ENCODE data around the gene DCTN4. TPM values are rescaled to one million over a fixed set of nuclear protein-coding genes. Genes with fewer than 3 reads are reported as not detected.

The DCTN4 gene
- polyA plus RNA-seq, 2 of the 4 experiments (the other 2 are of a cell fraction): 18.7 to 38.4 TPM

DNA sequence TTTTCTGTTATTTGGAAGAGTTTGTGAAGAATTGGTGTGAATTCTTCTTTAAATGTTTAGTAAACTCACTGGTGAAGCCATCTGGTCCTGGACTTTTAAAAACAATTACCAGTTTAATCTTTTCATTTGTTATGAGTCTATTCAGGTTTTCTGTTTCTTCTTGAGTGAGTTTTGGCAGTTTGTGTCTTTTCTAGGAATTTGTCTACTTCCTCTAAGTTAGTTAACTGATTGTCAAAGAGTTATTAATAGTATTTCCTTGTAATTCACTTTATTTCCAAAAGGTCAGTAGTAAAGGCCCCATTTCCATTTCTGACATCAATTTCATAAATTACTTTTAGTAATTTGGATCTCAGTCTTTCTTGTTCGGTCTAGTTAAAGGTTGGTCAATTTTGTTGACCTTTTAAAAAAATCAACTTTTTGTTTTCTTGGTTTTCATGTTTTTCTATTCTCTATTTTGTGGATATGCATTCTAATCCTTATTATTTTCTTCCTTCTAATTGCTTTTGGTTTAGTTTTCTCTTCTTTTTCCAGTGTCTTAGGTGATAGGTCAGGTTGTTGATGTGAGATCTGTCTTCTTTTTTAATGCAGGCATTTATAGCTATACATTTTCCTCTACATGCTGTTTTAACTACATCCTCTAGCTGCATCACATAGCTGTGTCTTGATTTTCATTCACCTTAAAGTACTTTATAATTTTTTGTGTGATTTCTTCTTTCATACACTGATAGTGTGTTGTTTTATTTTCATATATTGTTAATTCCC lies 12.4 kb upstream of the DCTN4 start:
- 34% methylated on average over 1 of the region's 1 CpG for WGBS (ENCODE audit: missing lambda C conversion rate)
- CTCF ChIA-PET: no interaction called here

GRCh38 chr5:150766251-150766650 lies 7.4 kb upstream of the DCTN4 start:
- DNase-seq (ENCODE audit: low read depth in 1 of 2, low spot score in 1 of 2) (no peak), FAIRE-seq (no peak), ATAC-seq (no peak)
- peaks cover 8% of the 10 kb centered on the region; the same call in 1 of the 3 replicates for H3K9me3 ChIP-seq
- H3K4me2 ChIP-seq: no peak overlapping the region
- no peaks in the 10 kb centered on the region for H3K4me1 ChIP-seq
- no peak overlapping the region for H3K27ac ChIP-seq
- 41% methylated on average over 2 of the region's 2 CpGs for WGBS (ENCODE audit: missing lambda C conversion rate)
- H3K4me3 ChIP-seq: no peak overlapping the region
- no peak for TF ChIP-seq HMGXB4 (CRISPR knock-in tag; IDR thresholded peaks at IDR 0.05; ENCODE audit: borderline replicate concordance)
- TF ChIP-seq EHMT2 (IDR thresholded peaks at IDR 0.05; ENCODE audit: low read depth): no peak
- CTCF ChIA-PET: interaction anchor here (1.0 to 1.7 kb wide), 3 partner anchors 11 to 282 kb away, joined by 3 to 7 read pairs (median 3); partner anchors contain the start of gene SMIM3
- POLR2A ChIA-PET: no interaction called here

More for the DNA sequence above, 12.4 kb upstream of the DCTN4 start:
- no peaks in the 10 kb centered on the region for H3K9me3 ChIP-seq
- no peak for FAIRE-seq
- H3K27ac ChIP-seq: no peak overlapping the region
- POLR2A ChIA-PET: no interaction called here
- no peak overlapping the region for H3K4me3 ChIP-seq
- DNase-seq (ENCODE audit: low read depth in 1 of 2, low spot score in 1 of 2): no peak
- no peak overlapping the region for H3K4me2 ChIP-seq
- TF ChIP-seq, protein P1, sequence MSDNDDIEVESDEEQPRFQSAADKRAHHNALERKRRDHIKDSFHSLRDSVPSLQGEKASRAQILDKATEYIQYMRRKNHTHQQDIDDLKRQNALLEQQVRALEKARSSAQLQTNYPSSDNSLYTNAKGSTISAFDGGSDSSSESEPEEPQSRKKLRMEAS (IDR thresholded peaks at IDR 0.05): no peak
- no peak for TF ChIP-seq E2F6 (IDR thresholded peaks at IDR 0.05; ENCODE audit: borderline replicate concordance, low read depth)
- H3K4me1 ChIP-seq: no peaks in the 10 kb centered on the region
- no peak for ATAC-seq

DNA sequence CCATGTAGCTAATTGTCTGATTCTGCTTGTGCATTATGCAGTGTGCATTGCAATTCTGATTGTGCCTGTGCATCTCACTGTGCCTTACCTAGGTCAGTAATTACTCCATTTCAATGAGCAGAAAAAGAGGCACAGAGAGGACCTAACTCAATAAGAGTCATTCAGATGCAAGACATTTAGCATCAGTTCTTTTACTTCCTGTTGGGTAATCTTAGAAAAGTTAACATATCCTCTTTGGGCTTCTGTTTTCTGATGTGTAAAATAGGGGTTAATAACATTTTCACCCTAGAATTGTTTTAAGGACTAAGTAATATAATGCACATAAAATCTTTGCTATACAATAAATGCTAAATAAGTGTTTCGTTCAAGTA lies 7.0 kb upstream of the DCTN4 start:
- H3K9me3 ChIP-seq: peaks cover 8% of the 10 kb centered on the region; the same call in 1 of the 3 replicates
- no peak for FAIRE-seq
- CTCF ChIA-PET: interaction anchor here (1.7 kb wide), 1 partner anchor 11 kb away, joined by 3 read pairs; no protein-coding TSS in a partner anchor
- no peak overlapping the region for H3K4me2 ChIP-seq
- no peak for ATAC-seq
- 23% methylated on average over 1 of the region's 1 CpG for WGBS (ENCODE audit: missing lambda C conversion rate)
- TF ChIP-seq NR3C1 (IDR thresholded peaks at IDR 0.05) (no peak), FOXS1 (CRISPR knock-in tag; IDR thresholded peaks at IDR 0.05) (no peak), PHF8 (IDR thresholded peaks at IDR 0.05; ENCODE audit: borderline replicate concordance, low read depth) (no peak), SREBF2 (IDR thresholded peaks at IDR 0.05) (no peak), MAFK (IDR thresholded peaks at IDR 0.05; ENCODE audit: partially characterized antibody) (no peak), FOSL2 (IDR thresholded peaks at IDR 0.05) (no peak), FOSL2 (CRISPR knock-in tag; IDR thresholded peaks at IDR 0.05) (no peak)
- TF ChIP-seq, protein P2, sequence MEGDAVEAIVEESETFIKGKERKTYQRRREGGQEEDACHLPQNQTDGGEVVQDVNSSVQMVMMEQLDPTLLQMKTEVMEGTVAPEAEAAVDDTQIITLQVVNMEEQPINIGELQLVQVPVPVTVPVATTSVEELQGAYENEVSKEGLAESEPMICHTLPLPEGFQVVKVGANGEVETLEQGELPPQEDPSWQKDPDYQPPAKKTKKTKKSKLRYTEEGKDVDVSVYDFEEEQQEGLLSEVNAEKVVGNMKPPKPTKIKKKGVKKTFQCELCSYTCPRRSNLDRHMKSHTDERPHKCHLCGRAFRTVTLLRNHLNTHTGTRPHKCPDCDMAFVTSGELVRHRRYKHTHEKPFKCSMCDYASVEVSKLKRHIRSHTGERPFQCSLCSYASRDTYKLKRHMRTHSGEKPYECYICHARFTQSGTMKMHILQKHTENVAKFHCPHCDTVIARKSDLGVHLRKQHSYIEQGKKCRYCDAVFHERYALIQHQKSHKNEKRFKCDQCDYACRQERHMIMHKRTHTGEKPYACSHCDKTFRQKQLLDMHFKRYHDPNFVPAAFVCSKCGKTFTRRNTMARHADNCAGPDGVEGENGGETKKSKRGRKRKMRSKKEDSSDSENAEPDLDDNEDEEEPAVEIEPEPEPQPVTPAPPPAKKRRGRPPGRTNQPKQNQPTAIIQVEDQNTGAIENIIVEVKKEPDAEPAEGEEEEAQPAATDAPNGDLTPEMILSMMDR (IDR thresholded peaks at IDR 0.05): no peak
- H3K4me1 ChIP-seq: no peaks in the 10 kb centered on the region
- H3K4me3 ChIP-seq: no peak overlapping the region
- POLR2A ChIA-PET: no interaction called here
- no peak for DNase-seq (ENCODE audit: low read depth in 1 of 2, low spot score in 1 of 2)
- no peak overlapping the region for H3K27ac ChIP-seq
